SK-N-SH (cell line): ENCODE data around the gene UBE2Q1. TPM values are rescaled to one million over a fixed set of nuclear protein-coding genes. Genes with fewer than 3 reads are reported as not detected.
A peak's percentile ranks its signal among the peaks of the same experiment; 100 is the strongest.

ENCODE experiments used
- CTCF ChIA-PET: fragments of 300-600, 350-600 bp; formaldehyde crosslinking; extraction: SDS; loops from one replicate; lab custom pipeline; 2021; lab: Yijun Ruan, JAX
- POLR2A ChIA-PET: fragments of 350-600 bp; sonication (Branson Sonifier 250); formaldehyde crosslinking; extraction: SDS; loops from one replicate; lab custom pipeline; 2020; ENCODE audit warnings: antibody characterized with exemption, inconsistent platforms; lab: Yijun Ruan, JAX
- DNase-seq: peaks from one replicate; pipeline ENCODE4 v3.0.0; 2012
- H2AFZ ChIP-seq: fragments of 200-600 bp; sonication (generic); 2 replicates; pipeline ENCODE4 v1.8.1; 2016; ENCODE audit warnings: antibody characterized with exemption, mild to moderate bottlenecking, low read depth
- H3F3A ChIP-seq: fragments of 200-600 bp; sonication (generic); replicated peaks from 2 replicates; pipeline ENCODE3; 2016; ENCODE audit warnings: antibody characterized with exemption, mild to moderate bottlenecking; ENCODE audit not compliant: insufficient read depth
- H3K27ac ChIP-seq, 2 experiments: fragments of 200-500 bp in 1 of 2; fragments of 200-600 bp in 1 of 2; sonication (Bioruptor generic) in 1 of 2; sonication (generic), shearing (Covaris generic) in 1 of 2; 2 replicates each; pipeline versions ENCODE4 v1.5.1 to v1.6.1; 2014 to 2016; ENCODE audit warnings: low read depth in 2 of 2, inconsistent platforms in 1 of 2, low read length in 1 of 2, mild to moderate bottlenecking in 1 of 2, mixed read lengths in 1 of 2
- H3K27me3 ChIP-seq: fragments of 200-600 bp; sonication (generic), shearing (Covaris generic); 2 replicates; pipeline ENCODE4 v1.6.1; 2016; ENCODE audit warnings: mixed run types; ENCODE audit not compliant: insufficient read depth
- H3K36me3 ChIP-seq, 2 experiments: fragments of 200-500 bp in 1 of 2; fragments of 200-600 bp in 1 of 2; sonication (Bioruptor generic) in 1 of 2; sonication (generic) in 1 of 2; replicated peaks in 1 of 2; 2 replicates each; pipeline versions ENCODE3 to v1.5.1; 2014 to 2016; ENCODE audit warnings: low read length in 1 of 2, mild to moderate bottlenecking in 1 of 2; ENCODE audit not compliant: insufficient read depth in 2 of 2, control insufficient read depth in 1 of 2
- H3K4me1 ChIP-seq, 2 experiments: fragments of 200-500 bp in 1 of 2; fragments of 200-600 bp in 1 of 2; sonication (Bioruptor generic) in 1 of 2; sonication (generic), shearing (Covaris generic) in 1 of 2; 2 replicates each; pipeline versions ENCODE4 v1.5.1 to v1.6.1; 2014 to 2016; ENCODE audit warnings: low read depth in 1 of 2, low read length in 1 of 2, mixed run types in 1 of 2; ENCODE audit not compliant: insufficient read depth in 2 of 2, control insufficient read depth in 1 of 2
- H3K4me2 ChIP-seq: fragments of 200-600 bp; sonication (generic), shearing (Covaris generic); 2 replicates; pipeline ENCODE4 v1.6.1; 2017; ENCODE audit warnings: mixed run types
- H3K4me3 ChIP-seq, 2 experiments: fragments of 200-500 bp in 1 of 2; fragments of 200-600 bp in 1 of 2; sonication (Bioruptor generic) in 1 of 2; sonication (generic), shearing (Covaris generic) in 1 of 2; 2 replicates each; pipeline versions ENCODE4 v1.5.1 to v1.8.1; 2014 to 2016; ENCODE audit warnings: low read depth in 2 of 2, inconsistent platforms in 1 of 2, low read length in 1 of 2, mild to moderate bottlenecking in 1 of 2, mixed read lengths in 1 of 2, moderate library complexity in 1 of 2
- H3K79me2 ChIP-seq: fragments of 200-600 bp; sonication (generic); 2 replicates; pipeline ENCODE4 v1.8.1; 2017; ENCODE audit warnings: mild to moderate bottlenecking; ENCODE audit not compliant: insufficient read depth
- H3K9ac ChIP-seq: fragments of 200-600 bp; sonication (generic); 2 replicates; pipeline ENCODE4 v1.6.1; 2017; ENCODE audit warnings: mixed run types
- H3K9me2 ChIP-seq: fragments of 200-600 bp; sonication (generic); 2 replicates; pipeline ENCODE4 v1.6.1; 2017; ENCODE audit warnings: mixed run types
- H3K9me3 ChIP-seq: fragments of 200-600 bp; sonication (generic); 2 replicates; pipeline ENCODE4 v1.6.1; 2017; ENCODE audit warnings: mixed run types, mild to moderate bottlenecking, moderate library complexity
- H4K20me1 ChIP-seq: fragments of 200-600 bp; sonication (generic); 2 replicates; pipeline ENCODE4 v1.6.1; 2017; ENCODE audit warnings: mild to moderate bottlenecking, mixed run types; ENCODE audit not compliant: insufficient read depth
- CHD2 ChIP-seq: fragments of 150-350 bp; IDR thresholded peaks from 2 replicates; pipeline ENCODE4 v1.6.1; 2018; ENCODE audit warnings: low read length; ENCODE audit not compliant: partially characterized antibody
- ELF1 ChIP-seq: IDR thresholded peaks from 2 replicates; pipeline ENCODE4 v1.4.0; 2012
- EP300 ChIP-seq, 2 experiments: IDR thresholded peaks; 2 replicates each; pipeline versions ENCODE4 v1.4.0 to v1.6.1; 2012; ENCODE audit warnings: borderline replicate concordance in 1 of 2, low read depth in 1 of 2, low read length in 1 of 2
- EZH2phosphoT487 ChIP-seq: fragments of 200-600 bp; sonication (generic); IDR thresholded peaks from 2 replicates; pipeline ENCODE4 v1.6.1; 2017; ENCODE audit warnings: low read depth, mixed run types, mild to moderate bottlenecking, antibody characterized with exemption, moderate library complexity, borderline replicate concordance
- FOSL2 ChIP-seq: IDR thresholded peaks from 2 replicates; pipeline ENCODE4 v1.4.0; 2012; ENCODE audit warnings: low read depth, mild to moderate bottlenecking, moderate library complexity, borderline replicate concordance
- FOXJ3 ChIP-seq: sonication (generic); formaldehyde crosslinking; IDR thresholded peaks from 2 replicates; pipeline ENCODE4 v1.5.1; 2020; ENCODE audit warnings: mild to moderate bottlenecking, missing genetic modification reagents
- FOXM1 ChIP-seq: IDR thresholded peaks from 2 replicates; pipeline ENCODE4 v1.4.0; 2012; ENCODE audit warnings: low read depth, mild to moderate bottlenecking
- GABPA ChIP-seq: IDR thresholded peaks from 2 replicates; pipeline ENCODE4 v1.4.0; 2012; ENCODE audit warnings: low read depth, mild to moderate bottlenecking
- GATA2 ChIP-seq: sonication (generic); formaldehyde crosslinking; IDR thresholded peaks from 2 replicates; pipeline ENCODE4 v1.5.0; 2020; ENCODE audit warnings: mild to moderate bottlenecking, missing genetic modification reagents
- IRF3 ChIP-seq: fragments of 150-350 bp; IDR thresholded peaks from 2 replicates; pipeline ENCODE4 v1.6.1; 2016; ENCODE audit warnings: mild to moderate bottlenecking, low read depth, low read length
- JUND ChIP-seq: IDR thresholded peaks from 2 replicates; pipeline ENCODE4 v1.4.0; 2012
- MEF2A ChIP-seq: IDR thresholded peaks from 2 replicates; pipeline ENCODE4 v1.4.0; 2012; ENCODE audit warnings: low read depth, borderline replicate concordance
- NFIC ChIP-seq: IDR thresholded peaks from 2 replicates; pipeline ENCODE4 v1.4.0; 2012; ENCODE audit warnings: borderline replicate concordance
- NRF1 ChIP-seq: IDR thresholded peaks from 2 replicates; pipeline ENCODE4 v1.6.1; 2012; ENCODE audit warnings: low read depth, mild to moderate bottlenecking, low read length
- POLR2AphosphoS5 ChIP-seq: IDR thresholded peaks from 2 replicates; pipeline ENCODE4 v1.6.1; 2012; ENCODE audit warnings: low read depth, low read length
- RAD21 ChIP-seq: IDR thresholded peaks from 2 replicates; pipeline ENCODE4 v1.6.1; 2012; ENCODE audit warnings: mild to moderate bottlenecking, low read length
- RCOR1 ChIP-seq: fragments of 150-350 bp; IDR thresholded peaks from 2 replicates; pipeline ENCODE4 v1.6.1; 2017; ENCODE audit warnings: antibody characterized with exemption, low read length
- RXRA ChIP-seq: IDR thresholded peaks from 2 replicates; pipeline ENCODE4 v1.4.0; 2012; ENCODE audit warnings: low read depth, mild to moderate bottlenecking, borderline replicate concordance
- SIN3A ChIP-seq: IDR thresholded peaks from 2 replicates; pipeline ENCODE4 v1.6.1; 2012; ENCODE audit warnings: low read depth, mild to moderate bottlenecking, low read length, moderate library complexity, borderline replicate concordance
- SMC3 ChIP-seq: IDR thresholded peaks from 2 replicates; pipeline ENCODE4 v1.6.1; 2012; ENCODE audit warnings: low read depth, low read length, improper control_type of control experiment
- TAF1 ChIP-seq: IDR thresholded peaks from 2 replicates; pipeline ENCODE4 v1.6.1; 2012; ENCODE audit warnings: low read depth, mild to moderate bottlenecking, low read length, moderate library complexity, borderline replicate concordance
- TCF12 ChIP-seq: IDR thresholded peaks from 2 replicates; pipeline ENCODE4 v1.4.0; 2012
- TEAD4 ChIP-seq: IDR thresholded peaks from 2 replicates; pipeline ENCODE4 v1.4.0; 2012; ENCODE audit warnings: mild to moderate bottlenecking, borderline replicate concordance; ENCODE audit not compliant: insufficient read depth
- YY1 ChIP-seq: IDR thresholded peaks from 2 replicates; pipeline ENCODE4 v1.4.0; 2012; ENCODE audit warnings: low read depth, mild to moderate bottlenecking
- WGBS: methylation state at CpG from one replicate; pipeline ENCODE4 v1.1.6; 2017; ENCODE audit warnings: low lambda C conversion rate; 5-methylcytosine and 5-hydroxymethylcytosine counted together
- polyA plus RNA-seq, 3 experiments: library from polyadenylated mRNA; depleted of rRNA; stranded (reverse); fragments of >200 nt; gene quantifications; 2 replicates each; pipeline ENCODE4 v1.2.3, GENCODE V29; 2012
- TF ChIP-seq, protein P1 (sequence below): IDR thresholded peaks from 2 replicates; pipeline ENCODE4 v1.4.0; 2012; ENCODE audit warnings: low read depth
- TF ChIP-seq, protein P2 (sequence below): IDR thresholded peaks from 2 replicates; pipeline ENCODE4 v1.4.0; 2012; ENCODE audit warnings: low read depth, borderline replicate concordance
- TF ChIP-seq, protein P3 (sequence below): IDR thresholded peaks from 2 replicates; pipeline ENCODE4 v1.4.0; 2012; ENCODE audit warnings: low read depth, borderline replicate concordance
- TF ChIP-seq, protein P4 (sequence below): fragments of 200-600 bp; sonication (generic); IDR thresholded peaks from 2 replicates; pipeline ENCODE4 v1.6.1; 2017; ENCODE audit warnings: antibody characterized with exemption, mild to moderate bottlenecking, moderate library complexity

Gene UBE2Q1
- polyA plus RNA-seq, 1 of the 3 experiments (the other 2 are of a cell fraction): 12.5 TPM

GRCh38 chr1:154607609-154608396 is 49.3 kb upstream of the UBE2Q1 start, which contains the start of gene ADAR:
Gene ADAR (minus strand): TSS chr1:154608186. CDS start chr1:154608006, 180 bp downstream.
- Histone ChIP-seq H4K20me1 (peaks cover 45% of the 10 kb centered on the region), H3K36me3 (peaks cover 12 to 15% of the 10 kb centered on the region in 2 experiments), H3F3A (peaks cover 21% of the 10 kb centered on the region), H3K4me3 (peak within 1 kb of the TSS; percentile 61 to 83), H3K9ac (peak within 1 kb of the TSS; percentile 99), H3K27me3 (no peaks in the 10 kb centered on the region), H2AFZ (peak within 1 kb of the TSS; percentile 96), H3K27ac (peak within 1 kb of the TSS; percentile 82 to 94), H3K9me2 (no peaks in the 10 kb centered on the region), H3K4me1 (peaks cover 11 to 14% of the 10 kb centered on the region in 2 experiments), H3K9me3 (no peaks in the 10 kb centered on the region), H3K4me2 (peak within 1 kb of the TSS; percentile 99), H3K79me2 (peaks cover 90% of the 10 kb centered on the region)
- under 1% methylated on average over 35 of the region's 59 CpGs for WGBS
- ChIA-PET POLR2A (interaction anchor here (1.0 to 1.4 kb wide), 2 partner anchors 19 to 40 kb away, joined by 4 to 5 read pairs; partner anchors contain the start of gene CHRNB2), CTCF (interaction anchor here (1.0 kb wide), 1 partner anchor 62 kb away, joined by 3 read pairs; no protein-coding TSS in a partner anchor)
- DNase-seq: peak; percentile 87
- TF ChIP-seq TEAD4: no peak
- TF ChIP-seq CHD2: peak; percentile 87
- TF ChIP-seq RCOR1: no peak
- peak; percentile 32; the same call in 1 of the 2 replicates for TF ChIP-seq ELF1
- TF ChIP-seq MEF2A: no peak
- TF ChIP-seq POLR2AphosphoS5: no peak; the same call in none of the 2 replicates
- TF ChIP-seq EZH2phosphoT487: no peak
- TF ChIP-seq, protein P1, sequence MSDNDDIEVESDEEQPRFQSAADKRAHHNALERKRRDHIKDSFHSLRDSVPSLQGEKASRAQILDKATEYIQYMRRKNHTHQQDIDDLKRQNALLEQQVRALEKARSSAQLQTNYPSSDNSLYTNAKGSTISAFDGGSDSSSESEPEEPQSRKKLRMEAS: peak; percentile 69; the same call in 1 of the 2 replicates
- TF ChIP-seq FOXM1: no peak
- TF ChIP-seq SIN3A: peak; percentile 55; the same call in 1 of the 2 replicates
- peak; percentile 26; the same call in 1 of the 2 replicates for TF ChIP-seq NFIC
- TF ChIP-seq SMC3: no peak
- TF ChIP-seq IRF3: no peak
- no peak for TF ChIP-seq FOSL2
- TF ChIP-seq EP300 (IDR thresholded peaks at IDR 0.05; ENCODE audit: borderline replicate concordance in 1 of 2, low read depth in 1 of 2, low read length in 1 of 2): 0 out of 4 replicates have a peak, but pooled peaks of 1 of the 2 experiments have one; percentile 5
- TF ChIP-seq TCF12: no peak; the same call in 1 of the 2 replicates
- no peak for TF ChIP-seq GATA2
- TF ChIP-seq NRF1: no peak
- TF ChIP-seq, protein P2, sequence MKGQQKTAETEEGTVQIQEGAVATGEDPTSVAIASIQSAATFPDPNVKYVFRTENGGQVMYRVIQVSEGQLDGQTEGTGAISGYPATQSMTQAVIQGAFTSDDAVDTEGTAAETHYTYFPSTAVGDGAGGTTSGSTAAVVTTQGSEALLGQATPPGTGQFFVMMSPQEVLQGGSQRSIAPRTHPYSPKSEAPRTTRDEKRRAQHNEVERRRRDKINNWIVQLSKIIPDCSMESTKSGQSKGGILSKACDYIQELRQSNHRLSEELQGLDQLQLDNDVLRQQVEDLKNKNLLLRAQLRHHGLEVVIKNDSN: no peak
- peak; percentile 88 for TF ChIP-seq TAF1
- TF ChIP-seq, protein P3, sequence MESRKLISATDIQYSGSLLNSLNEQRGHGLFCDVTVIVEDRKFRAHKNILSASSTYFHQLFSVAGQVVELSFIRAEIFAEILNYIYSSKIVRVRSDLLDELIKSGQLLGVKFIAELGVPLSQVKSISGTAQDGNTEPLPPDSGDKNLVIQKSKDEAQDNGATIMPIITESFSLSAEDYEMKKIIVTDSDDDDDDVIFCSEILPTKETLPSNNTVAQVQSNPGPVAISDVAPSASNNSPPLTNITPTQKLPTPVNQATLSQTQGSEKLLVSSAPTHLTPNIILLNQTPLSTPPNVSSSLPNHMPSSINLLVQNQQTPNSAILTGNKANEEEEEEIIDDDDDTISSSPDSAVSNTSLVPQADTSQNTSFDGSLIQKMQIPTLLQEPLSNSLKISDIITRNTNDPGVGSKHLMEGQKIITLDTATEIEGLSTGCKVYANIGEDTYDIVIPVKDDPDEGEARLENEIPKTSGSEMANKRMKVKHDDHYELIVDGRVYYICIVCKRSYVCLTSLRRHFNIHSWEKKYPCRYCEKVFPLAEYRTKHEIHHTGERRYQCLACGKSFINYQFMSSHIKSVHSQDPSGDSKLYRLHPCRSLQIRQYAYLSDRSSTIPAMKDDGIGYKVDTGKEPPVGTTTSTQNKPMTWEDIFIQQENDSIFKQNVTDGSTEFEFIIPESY: no peak
- TF ChIP-seq GABPA: 0 out of 2 replicates have a peak, but pooled peaks have one; percentile 28
- TF ChIP-seq, protein P4, sequence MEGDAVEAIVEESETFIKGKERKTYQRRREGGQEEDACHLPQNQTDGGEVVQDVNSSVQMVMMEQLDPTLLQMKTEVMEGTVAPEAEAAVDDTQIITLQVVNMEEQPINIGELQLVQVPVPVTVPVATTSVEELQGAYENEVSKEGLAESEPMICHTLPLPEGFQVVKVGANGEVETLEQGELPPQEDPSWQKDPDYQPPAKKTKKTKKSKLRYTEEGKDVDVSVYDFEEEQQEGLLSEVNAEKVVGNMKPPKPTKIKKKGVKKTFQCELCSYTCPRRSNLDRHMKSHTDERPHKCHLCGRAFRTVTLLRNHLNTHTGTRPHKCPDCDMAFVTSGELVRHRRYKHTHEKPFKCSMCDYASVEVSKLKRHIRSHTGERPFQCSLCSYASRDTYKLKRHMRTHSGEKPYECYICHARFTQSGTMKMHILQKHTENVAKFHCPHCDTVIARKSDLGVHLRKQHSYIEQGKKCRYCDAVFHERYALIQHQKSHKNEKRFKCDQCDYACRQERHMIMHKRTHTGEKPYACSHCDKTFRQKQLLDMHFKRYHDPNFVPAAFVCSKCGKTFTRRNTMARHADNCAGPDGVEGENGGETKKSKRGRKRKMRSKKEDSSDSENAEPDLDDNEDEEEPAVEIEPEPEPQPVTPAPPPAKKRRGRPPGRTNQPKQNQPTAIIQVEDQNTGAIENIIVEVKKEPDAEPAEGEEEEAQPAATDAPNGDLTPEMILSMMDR: 0 out of 2 replicates have a peak, but pooled peaks have one; percentile 13
- TF ChIP-seq YY1: peak; percentile 76
- TF ChIP-seq FOXJ3 (CRISPR knock-in tag): no peak
- TF ChIP-seq JUND: no peak
- TF ChIP-seq RAD21: no peak
- no peak for TF ChIP-seq RXRA
